Heart right ventricle (tissue), 16 donors: ENCODE data around the gene DBR1. TPM values are rescaled to one million over a fixed set of nuclear protein-coding genes. Genes with fewer than 3 reads are reported as not detected.
A peak's percentile ranks its signal among the peaks of the same experiment; 100 is the strongest.

Experiments
- ATAC-seq, 8 donors: fragments of 200-7000 bp; cut with Tn5 transposase; one replicate each; pipeline ENCODE4 v1.9.1; 2020; ENCODE audit warnings: mild to moderate bottlenecking in 8 of 8, moderate library complexity in 8 of 8, moderate number of reproducible peaks in 1 of 8
- DNase-seq, 2 donors: peaks; one replicate each; pipeline ENCODE4 v3.0.0-alpha.2; 2020
- H3K27ac ChIP-seq, 10 donors: fragments of 200-600 bp; sonication (generic) in 2 of 10; one replicate each; pipeline versions ENCODE4 v1.5.0 to v1.8.0; 2020 to 2022; ENCODE audit warnings: mild to moderate bottlenecking in 3 of 10
- H3K27me3 ChIP-seq, 7 donors: fragments of 200-600 bp; one replicate each; pipeline ENCODE4 v1.8.0; 2021 to 2022; ENCODE audit warnings: mild to moderate bottlenecking in 2 of 7
- H3K36me3 ChIP-seq, 9 donors: fragments of 200-600 bp; sonication (generic) in 1 of 9; one replicate each; pipeline versions ENCODE4 v1.5.0 to v1.8.0; 2020 to 2022; ENCODE audit warnings: mild to moderate bottlenecking in 2 of 9
- H3K4me1 ChIP-seq, 9 donors: fragments of 200-600 bp; sonication (generic) in 1 of 9; one replicate each; pipeline versions ENCODE4 v1.5.0 to v1.8.0; 2020 to 2022; ENCODE audit warnings: mild to moderate bottlenecking in 4 of 9
- H3K4me3 ChIP-seq, 10 donors: fragments of 200-600 bp; sonication (generic) in 2 of 10; one replicate each; pipeline versions ENCODE4 v1.5.0 to v1.8.0; 2020 to 2022; ENCODE audit warnings: mild to moderate bottlenecking in 7 of 10, moderate library complexity in 2 of 10
- H3K9me3 ChIP-seq, 11 donors: fragments of 200-600 bp in 10 of 11; sonication (generic) in 2 of 11; one replicate each; pipeline versions ENCODE4 v1.5.0 to v1.8.0; 2013 to 2022; ENCODE audit warnings: mild to moderate bottlenecking in 2 of 11, control low read depth in 1 of 11, moderate library complexity in 1 of 11
- WGBS, 2 donors: extraction: QIAGEN DNeasy Blood & Tissue Kit; methylation state at CpG; one replicate each; pipeline ENCODE4 v1.1.7; 2013; ENCODE audit warnings: inconsistent platforms in 1 of 2; 5-methylcytosine and 5-hydroxymethylcytosine counted together
- intact Hi-C, 10 donors: fragments of 100-400 bp; cut with DNase I; formaldehyde crosslinking; loops; one replicate each; pipeline versions ENCODE4 v1.11.1 to v1.14.2; 2022
- polyA plus RNA-seq, 2 donors: library from polyadenylated mRNA; stranded (reverse); fragments of 200-250 nt; gene quantifications; one replicate each; pipeline ENCODE4 v1.2.3, GENCODE V29; 2013
- total RNA-seq, 10 donors: library from RNA; stranded (reverse); fragmentation: NEBNext Ultra II Directional in 3 of 10; extraction: Animal tissue kit (Norgen Biotek cat#: 25700) in 3 of 10; gene quantifications; one replicate each; pipeline versions ENCODE4 v1.2.1 to v1.2.4, GENCODE V29; 2021 to 2023
- TF ChIP-seq, protein P1 (sequence below), 9 donors: fragments of 200-600 bp; sonication (generic) in 2 of 9; IDR thresholded peaks; one replicate each; pipeline versions ENCODE4 v1.5.0 to v1.8.0; 2021 to 2022; ENCODE audit warnings: antibody characterized with exemption in 9 of 9, mild to moderate bottlenecking in 5 of 9, moderate library complexity in 1 of 9
- donor health status: Arrhythmogenic right ventricular cardiomyopathy.
- donor health status: ischemic (EF 13 %, LVEDD 7.1; RV severe dilation, severe dysfunction).
- donor health status: healthy with polysubstance abuse.
- donor health status: DM: no; HTN: yes; CAD: no.
- donor health status: DM: no; HTN: no; CAD: no.
- donor health status: ischemic (EF 25% LVEDD 6.9; RV normal size, moderate dysfunction).
- donor health status: ischemic (EF 25% LVEDD 5.7; RV mildly dilated, moderate dysfunction).
- donor health status: healthy.
- donor health status: DM: yes; HTN: yes; CAD: no.
- donor health status: Ischemic cardiomyopathy.
- donor health status: ischemic (EF 35%, LVEDD 5.7; RV mildly dilated, moderate dysfunction).
- donor health status: nonischemic (EF 11% LVEDD 7.7; RV severe dilation, severe dysfunction).
- donor health status: DM: yes; HTN: yes; CAD: no.
- donor health status: PGD.
- donor health status: ischemic (EF 29% LVEDD 5.4; RV normal size, mild dysfunction).
- donor health status: nonischemic (EF 23%, LVEDD 6.1; RV moderate dilation, normal function).

Gene DBR1
- total and polyA plus RNA-seq, 12 donors: 3.3 to 10.5 (median 8.8) TPM

DNA sequence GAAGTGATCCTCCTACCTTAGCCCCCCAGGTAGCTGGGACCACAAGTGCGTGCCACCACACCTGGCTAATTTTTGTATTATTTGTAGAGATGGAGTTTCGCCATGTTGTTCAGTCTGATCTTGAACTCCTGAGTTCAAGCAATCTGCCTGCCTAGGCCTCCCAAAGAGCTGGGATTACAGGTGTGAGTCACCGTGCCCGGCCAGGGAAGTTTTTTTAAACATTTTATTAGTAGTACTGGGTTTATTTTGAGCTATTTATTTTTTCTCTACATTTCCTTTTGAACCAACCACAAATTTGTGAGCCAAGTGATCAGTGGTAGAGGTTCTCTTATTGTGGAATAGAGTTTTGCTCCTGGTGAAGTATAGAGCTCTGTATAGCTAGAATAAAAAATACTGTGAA, 46.1 kb upstream of the DBR1 start:
- DNase-seq (no peak), ATAC-seq (no peak)
- 95 to 98% methylated on average over 4 of the region's 4 CpGs for WGBS, 2 donors
- Histone ChIP-seq H3K4me3 (no peak overlapping the region), H3K4me1 (peaks cover 0 to 43% (median 7%) of the 10 kb centered on the region in 9 donors), H3K36me3 (peaks cover 0 to 45% (median 23%) of the 10 kb centered on the region in 9 donors), H3K27me3 (no peaks in the 10 kb centered on the region), H3K9me3 (no peaks in the 10 kb centered on the region), H3K27ac (no peak overlapping the region)
- intact Hi-C loops: no loop called here
- TF ChIP-seq, protein P1, sequence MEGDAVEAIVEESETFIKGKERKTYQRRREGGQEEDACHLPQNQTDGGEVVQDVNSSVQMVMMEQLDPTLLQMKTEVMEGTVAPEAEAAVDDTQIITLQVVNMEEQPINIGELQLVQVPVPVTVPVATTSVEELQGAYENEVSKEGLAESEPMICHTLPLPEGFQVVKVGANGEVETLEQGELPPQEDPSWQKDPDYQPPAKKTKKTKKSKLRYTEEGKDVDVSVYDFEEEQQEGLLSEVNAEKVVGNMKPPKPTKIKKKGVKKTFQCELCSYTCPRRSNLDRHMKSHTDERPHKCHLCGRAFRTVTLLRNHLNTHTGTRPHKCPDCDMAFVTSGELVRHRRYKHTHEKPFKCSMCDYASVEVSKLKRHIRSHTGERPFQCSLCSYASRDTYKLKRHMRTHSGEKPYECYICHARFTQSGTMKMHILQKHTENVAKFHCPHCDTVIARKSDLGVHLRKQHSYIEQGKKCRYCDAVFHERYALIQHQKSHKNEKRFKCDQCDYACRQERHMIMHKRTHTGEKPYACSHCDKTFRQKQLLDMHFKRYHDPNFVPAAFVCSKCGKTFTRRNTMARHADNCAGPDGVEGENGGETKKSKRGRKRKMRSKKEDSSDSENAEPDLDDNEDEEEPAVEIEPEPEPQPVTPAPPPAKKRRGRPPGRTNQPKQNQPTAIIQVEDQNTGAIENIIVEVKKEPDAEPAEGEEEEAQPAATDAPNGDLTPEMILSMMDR (IDR thresholded peaks at IDR 0.05): no peak

DNA sequence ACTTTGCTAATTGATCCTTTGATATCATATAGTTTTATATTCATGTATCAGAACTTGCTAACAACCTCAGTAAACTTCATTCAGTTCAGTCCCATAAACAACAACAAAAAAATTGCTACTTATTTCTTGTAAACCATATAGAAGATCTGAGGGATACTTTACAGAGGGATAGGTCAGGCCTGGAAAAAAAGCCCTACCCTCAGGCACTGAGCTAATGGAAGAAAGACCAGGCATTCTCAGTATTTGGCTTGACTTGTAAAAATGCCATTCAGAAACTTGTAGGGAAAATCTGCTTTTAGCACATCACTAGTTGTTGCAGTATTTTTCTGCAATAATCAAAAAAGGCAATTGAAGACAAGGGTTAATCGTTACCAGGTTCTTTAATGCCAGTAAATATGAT, 45.5 kb upstream of the DBR1 start:
- intact Hi-C loops: no loop called here
- H3K27me3 ChIP-seq: no peaks in the 10 kb centered on the region
- peaks cover 0 to 45% (median 19%) of the 10 kb centered on the region in 9 donors for H3K36me3 ChIP-seq
- no peak overlapping the region for H3K27ac ChIP-seq
- DNase-seq: no peak
- no peak overlapping the region for H3K4me3 ChIP-seq
- WGBS, 2 donors: 93 to 99% methylated on average over 1 of the region's 1 CpG
- TF ChIP-seq, protein P1 (IDR thresholded peaks at IDR 0.05): no peak
- no peaks in the 10 kb centered on the region for H3K9me3 ChIP-seq
- peaks cover 0 to 43% (median 7%) of the 10 kb centered on the region in 9 donors for H3K4me1 ChIP-seq
- no peak for ATAC-seq

DNA sequence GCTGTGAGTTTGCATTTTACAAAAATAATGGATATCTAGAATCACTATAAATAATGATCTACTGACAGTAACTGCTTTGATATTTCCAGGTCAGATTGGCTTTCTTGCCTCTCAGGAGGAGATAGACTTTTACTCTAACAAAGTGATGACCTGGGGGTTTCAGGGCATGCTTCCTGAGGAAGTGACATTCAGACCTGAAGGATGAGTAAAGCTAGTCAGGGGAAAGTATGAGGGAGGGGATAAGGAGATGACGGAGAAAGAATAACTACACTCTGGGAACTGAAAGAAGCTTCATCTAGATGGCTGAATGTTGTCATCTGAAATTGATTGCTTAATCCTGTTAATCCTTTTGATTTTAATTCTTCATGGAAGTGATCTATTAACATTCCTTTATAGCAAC, 44.5 kb upstream of the DBR1 start:
- no peak overlapping the region for H3K4me3 ChIP-seq
- H3K27ac ChIP-seq: no peak overlapping the region
- peaks cover 0 to 39% (median 11%) of the 10 kb centered on the region in 9 donors for H3K36me3 ChIP-seq
- H3K27me3 ChIP-seq: no peaks in the 10 kb centered on the region
- intact Hi-C loops: no loop called here
- WGBS, 2 donors: 64 to 78% methylated on average over 1 of the region's 1 CpG
- no peak for DNase-seq
- TF ChIP-seq, protein P1 (IDR thresholded peaks at IDR 0.05): no peak
- H3K4me1 ChIP-seq: peaks cover 0 to 43% (median 7%) of the 10 kb centered on the region in 9 donors
- H3K9me3 ChIP-seq: no peaks in the 10 kb centered on the region
- ATAC-seq: no peak

DNA sequence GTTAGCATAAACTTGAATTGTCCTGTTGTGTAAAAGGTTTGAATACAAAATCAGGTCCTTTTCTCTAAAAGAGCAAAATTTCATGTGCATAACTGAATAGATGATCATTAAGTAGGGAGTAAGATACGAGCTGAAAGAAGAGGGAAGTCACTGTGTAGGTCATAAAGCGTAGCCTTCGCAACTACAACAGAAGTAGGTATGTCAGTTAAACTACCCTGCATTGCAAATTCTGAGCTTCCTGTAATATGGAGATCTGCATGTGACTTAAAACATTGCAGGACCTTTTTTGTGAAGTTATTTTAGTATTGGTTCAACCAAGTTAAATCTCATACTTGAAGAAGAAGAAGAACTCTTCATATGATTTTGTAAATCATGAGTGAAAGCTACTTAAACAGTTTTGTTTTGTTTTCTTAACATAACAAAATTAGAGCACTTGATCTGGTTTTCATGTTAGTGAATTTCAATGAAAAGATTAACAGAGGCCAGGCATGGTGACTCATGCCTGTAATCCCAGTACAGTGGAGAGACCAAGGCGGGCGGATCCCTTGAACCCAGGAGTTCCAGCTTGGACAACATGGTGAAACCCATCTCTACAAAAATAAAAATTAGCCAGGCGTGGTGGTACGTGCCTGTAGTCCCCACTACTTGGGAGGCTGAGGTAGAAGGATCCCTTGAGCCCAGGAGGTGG, 38.8 kb upstream of the DBR1 start:
- TF ChIP-seq, protein P1 (IDR thresholded peaks at IDR 0.05): no peak
- intact Hi-C loops: no loop called here
- Histone ChIP-seq H3K4me3 (no peak overlapping the region), H3K27me3 (no peaks in the 10 kb centered on the region), H3K4me1 (peaks cover 0 to 15% (median 3%) of the 10 kb centered on the region in 9 donors), H3K36me3 (peaks cover 0 to 30% (median 0%) of the 10 kb centered on the region in 9 donors), H3K9me3 (no peaks in the 10 kb centered on the region), H3K27ac (no peak overlapping the region)
- DNase-seq (no peak), ATAC-seq (peak in 1 of 8 donors; percentile 15)
- WGBS, 2 donors: 97 to 98% methylated on average over 7 of the region's 7 CpGs
